ENCODE results near the gene MTUS2.
"Not testable (repeated sequence)": the region's sequence is repeated elsewhere in the genome, so short reads cannot be mapped to it uniquely, and the experiment has no call there.

Gene MTUS2

GRCh38 chr13:29345860-29346582 is 525.9 kb downstream of the MTUS2 start:
- DNase-seq: not testable (repeated sequence)

GRCh38 chr13:29355029-29355428 is 534.9 kb downstream of the MTUS2 start:
- DNase-seq: no peak

DNA sequence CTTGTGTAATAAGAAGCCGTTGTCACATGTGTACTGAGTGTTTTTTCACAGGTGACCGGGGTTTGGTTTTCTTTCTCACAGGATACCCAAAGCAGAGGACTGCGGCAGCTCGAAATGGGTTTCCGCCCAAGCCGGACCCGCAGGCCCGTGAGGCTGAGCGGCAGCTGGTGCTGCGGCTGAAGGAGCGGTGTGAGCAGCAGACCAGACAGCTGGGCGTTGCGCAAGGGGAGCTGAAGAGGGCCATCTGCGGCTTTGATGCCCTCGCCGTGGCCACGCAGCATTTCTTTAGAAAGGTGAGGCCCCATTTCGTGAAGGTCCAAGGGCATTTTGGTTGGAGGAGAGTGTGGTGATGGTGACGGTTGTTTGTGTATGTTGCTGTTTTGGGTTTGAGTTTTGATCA is 539.0 kb downstream of the MTUS2 start:
- DNase-seq: no peak

- no peak for DNase-seq
Measured at GRCh38 chr13:29361716-29362115, 541.6 kb downstream of the MTUS2 start.

DNA sequence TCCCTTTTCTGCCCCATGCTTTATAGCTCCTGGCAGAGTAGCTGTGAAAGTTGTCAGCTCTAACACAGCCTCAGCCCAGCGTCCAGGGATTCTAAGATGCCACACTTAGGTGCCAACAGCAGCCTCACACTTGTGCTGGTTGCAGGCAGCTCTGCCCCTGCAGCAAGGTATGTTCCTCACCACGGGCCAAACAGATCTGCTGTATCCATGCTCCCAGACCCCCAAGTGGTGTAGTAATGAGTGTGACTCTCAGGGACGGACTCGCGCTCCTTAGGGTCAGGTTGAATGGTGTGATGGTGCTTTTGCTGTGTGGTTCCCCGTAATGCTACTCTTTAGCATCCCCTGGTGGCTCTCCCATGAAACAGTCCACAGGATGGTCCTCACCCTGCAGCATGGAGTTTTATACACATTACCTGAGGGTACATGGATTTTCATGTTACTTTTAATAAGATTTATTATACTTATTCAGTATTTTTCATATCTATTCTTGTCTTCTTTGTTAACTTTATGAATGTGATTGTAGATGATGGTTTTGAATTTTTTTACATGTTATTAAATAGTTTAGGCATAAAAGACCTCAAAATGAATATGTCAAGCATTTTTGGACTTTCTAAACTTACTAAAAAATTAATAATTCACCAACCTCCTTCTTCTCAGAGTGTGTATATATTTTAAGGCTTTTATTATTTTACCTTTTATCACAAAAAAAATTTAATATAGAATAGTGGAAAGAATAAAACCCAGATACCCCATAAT is 542.9 kb downstream of the MTUS2 start:
- DNase-seq: peak; percentile 11

DNA sequence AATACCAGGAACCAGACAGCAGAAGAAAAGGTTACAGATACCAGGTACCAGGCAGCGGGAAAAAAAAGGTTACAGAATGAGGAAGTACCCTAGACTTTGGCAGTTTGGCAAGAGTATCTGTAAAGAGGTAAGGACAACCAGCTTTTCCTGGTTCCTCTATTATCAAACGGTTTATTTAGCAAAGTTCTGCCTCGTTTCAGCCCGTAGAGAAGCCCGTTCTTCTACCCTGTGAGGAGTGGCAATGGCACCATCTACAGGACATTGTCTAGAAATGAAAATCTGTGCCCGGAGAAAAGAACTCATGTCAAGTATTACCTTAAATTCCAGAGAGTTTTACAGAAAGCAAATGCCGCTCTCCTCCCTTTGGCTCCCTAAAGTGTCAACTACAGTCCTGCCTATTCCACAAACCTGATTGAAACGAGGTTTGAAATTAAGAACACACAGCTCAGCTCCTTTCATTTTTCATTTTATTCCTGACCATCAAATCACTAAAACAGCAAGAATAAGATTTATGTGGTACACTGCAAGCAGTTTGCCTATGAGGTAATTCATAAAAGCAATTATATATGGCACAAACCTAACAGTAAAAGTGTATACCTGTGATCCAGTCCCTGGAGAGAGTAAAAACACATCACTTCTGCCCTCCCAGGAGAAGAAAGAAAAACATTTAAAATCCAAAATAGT is 549.1 kb downstream of the MTUS2 start:
- DNase-seq: peak; percentile 3

- no peak for DNase-seq
Measured at GRCh38 chr13:29379281-29379680, 559.1 kb downstream of the MTUS2 start.

DNA sequence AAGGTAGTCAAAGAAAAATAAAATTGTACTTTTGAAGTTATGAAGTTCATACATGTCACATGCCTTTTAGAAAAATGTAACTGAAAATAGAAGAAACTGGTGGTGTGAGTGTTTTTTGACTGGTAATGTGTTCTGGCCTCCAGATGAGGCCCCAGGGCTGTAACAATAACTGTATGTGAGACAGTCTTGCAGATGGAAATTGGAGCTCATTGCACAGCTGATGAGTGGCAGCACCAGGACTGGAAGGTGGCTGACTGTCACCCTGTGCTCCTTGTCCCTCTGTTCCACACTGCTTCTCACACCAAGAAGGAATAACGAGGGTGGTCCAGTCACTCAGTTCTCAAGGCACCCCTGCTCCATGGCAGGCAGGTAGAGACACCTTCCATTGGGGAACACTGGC is 559.7 kb downstream of the MTUS2 start:
- no peak for DNase-seq

- DNase-seq: no peak
Measured at GRCh38 chr13:29382021-29382420, 561.9 kb downstream of the MTUS2 start.

DNA sequence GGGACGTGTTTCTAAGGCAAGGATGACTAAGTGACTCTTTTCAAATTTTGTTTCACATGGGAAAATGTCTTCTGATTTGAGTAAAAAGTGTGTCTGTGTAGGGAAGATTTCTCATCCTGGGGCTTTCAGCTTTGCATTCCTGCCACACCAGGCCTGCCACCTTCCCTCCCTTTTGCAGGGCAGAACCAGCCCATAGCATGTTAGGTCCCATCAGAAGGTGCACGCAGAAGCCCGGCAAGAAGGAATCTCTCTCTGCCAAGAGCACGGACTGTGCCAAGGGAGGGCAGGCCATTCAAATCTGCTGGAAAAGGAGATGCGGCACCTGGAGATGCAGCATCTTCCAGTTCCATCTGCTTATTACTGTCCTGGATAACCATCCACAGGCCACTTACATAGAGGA is 563.3 kb downstream of the MTUS2 start:
- no peak for DNase-seq

- no peak for DNase-seq
Measured at GRCh38 chr13:29384466-29384865, 564.3 kb downstream of the MTUS2 start.

DNA sequence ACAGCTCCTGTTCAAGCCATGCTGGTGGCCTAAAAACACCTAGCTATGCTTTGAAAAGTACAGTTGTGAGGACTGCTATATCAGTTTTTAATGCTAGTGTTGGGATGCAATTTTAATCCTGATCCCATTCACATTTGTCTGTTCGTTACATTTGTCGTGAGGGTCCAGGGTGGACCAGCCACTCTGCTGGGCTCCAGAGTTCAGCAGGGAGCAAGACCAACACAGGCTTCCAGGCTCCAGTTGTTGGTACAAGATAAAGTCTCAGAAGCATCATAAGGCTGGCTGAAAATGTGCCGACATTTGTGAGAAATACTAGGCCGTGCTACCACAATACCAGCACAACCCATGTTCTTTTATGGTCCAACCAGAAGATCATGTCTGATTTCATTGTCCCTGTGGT is 564.7 kb downstream of the MTUS2 start:
- no peak for DNase-seq

GRCh38 chr13:29386246-29386645 is 566.1 kb downstream of the MTUS2 start:
- DNase-seq: no peak

DNA sequence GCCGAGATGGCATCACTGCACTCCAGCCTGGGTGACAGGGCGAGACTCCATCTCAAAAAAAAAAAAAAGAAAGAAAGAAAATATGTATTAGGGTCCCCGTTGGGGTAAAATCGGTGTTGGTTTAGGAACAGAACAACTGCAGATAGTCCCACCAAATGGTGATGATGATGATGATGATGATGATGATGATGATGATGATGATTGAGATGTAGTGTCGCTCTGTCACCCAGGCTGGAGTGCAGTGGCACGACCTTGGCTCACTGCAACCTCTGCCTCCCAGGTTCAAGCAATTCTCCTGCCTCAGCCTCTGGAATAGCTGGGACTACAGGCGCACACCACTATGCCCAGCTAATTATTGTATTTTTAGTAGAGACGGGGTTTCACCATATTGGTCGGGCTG is 570.5 kb downstream of the MTUS2 start:
- not testable (repeated sequence) for DNase-seq

GRCh38 chr13:29396446-29396845 is 576.3 kb downstream of the MTUS2 start:
- no peak for DNase-seq

DNA sequence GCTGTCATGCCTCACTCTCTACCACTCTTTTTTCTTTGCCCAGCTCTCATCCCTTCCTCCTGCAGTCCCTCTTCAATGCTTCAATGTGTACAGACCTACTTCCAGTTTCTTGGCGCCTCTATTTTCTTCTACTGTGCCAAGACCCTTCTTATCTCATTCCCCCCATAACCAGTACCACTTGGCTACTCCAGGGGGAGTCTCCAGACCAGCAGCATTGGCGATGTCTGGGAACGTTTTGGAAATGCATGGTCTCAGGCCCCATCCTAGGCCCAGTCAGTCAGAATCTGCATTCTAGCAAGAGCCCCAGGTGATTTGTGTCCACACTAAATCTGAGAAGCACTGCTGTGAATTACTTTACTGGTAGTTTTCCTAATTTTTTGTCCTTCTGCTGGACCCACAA is 577.1 kb downstream of the MTUS2 start:
- no peak for DNase-seq

GRCh38 chr13:29402166-29402636 is 582.1 kb downstream of the MTUS2 start:
- no peak for DNase-seq

- DNase-seq: no peak
Measured at GRCh38 chr13:29405401-29405800, 585.3 kb downstream of the MTUS2 start.

DNA sequence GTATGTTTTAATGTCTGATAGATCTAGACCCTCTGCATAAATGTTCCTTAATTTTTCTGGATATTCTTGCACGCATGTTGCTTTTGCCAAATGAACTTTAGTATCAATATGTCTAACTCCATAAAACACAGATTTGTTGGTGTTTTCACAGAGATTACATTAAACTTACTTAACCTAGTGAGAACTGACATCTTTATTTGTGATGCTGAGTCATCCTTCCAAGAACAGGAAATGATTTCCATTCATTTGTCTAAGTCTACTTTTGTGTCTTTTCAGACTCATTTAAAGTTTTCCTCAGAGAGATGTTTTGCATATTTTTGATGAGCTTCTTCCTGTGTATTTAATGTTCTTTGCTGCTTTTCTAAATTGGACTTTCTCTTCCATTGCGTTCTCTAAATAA is 591.3 kb downstream of the MTUS2 start:
- no peak for DNase-seq

DNA sequence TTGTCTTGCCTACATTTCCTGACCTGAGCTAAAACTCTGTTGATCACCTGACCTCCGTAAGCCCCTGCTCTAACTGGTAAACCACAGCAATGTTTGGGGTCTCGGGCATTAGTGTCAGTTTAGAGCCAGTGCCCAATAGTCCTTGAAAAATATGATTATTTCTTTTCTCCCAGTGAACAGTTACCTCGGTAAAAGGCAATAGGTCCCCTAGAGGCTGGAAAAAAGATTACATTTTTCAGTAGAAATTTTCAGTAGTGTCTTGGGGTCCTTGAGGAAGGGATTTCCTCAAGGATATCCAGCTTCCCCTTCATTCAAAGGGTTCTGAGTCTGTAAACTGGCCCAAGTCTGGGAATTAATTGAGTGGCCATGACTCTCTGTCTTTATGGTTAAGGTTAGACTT is 597.9 kb downstream of the MTUS2 start:
- DNase-seq: no peak

DNA sequence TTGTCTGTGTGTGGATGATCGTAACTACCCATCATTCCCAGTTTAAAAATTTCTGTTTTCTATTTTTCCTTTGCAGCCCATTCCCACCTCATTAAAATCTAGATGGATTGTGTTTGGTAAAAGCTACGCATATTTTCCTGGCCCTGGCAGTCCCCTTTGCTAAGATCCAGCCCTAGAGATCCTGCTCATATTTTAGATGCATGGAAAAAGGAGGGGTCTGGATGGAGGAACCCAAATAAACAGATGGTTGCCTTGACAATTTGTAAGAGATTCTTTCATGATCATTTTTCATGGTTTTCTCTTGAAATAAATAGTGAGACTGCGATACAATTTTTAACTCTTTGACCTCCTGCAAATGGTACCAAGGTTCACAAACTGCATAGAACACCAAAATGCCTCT is 601.0 kb downstream of the MTUS2 start:
- no peak for DNase-seq

- DNase-seq: no peak
Measured at GRCh38 chr13:29422015-29422414, 601.9 kb downstream of the MTUS2 start.

- no peak for DNase-seq
Measured at GRCh38 chr13:29423050-29423449, 602.9 kb downstream of the MTUS2 start.

DNA sequence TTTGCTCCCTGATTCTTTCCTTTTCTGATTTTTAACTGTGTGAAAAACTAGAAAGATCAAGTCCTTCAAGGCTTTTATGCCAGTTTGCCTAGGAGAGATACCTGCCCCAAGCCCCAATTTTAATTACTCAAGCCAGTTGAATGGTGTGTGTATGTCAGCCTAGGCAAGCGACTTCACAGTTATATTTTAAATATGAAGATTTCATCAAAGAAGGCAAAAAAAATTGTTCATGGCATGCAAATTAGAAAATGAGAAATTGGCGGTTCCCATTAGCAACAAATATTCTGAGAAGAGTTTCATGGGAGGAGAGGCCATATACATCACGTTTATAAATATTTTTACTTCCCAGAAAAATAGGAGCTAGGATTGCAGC is 607.8 kb downstream of the MTUS2 start:
- DNase-seq: no peak

Data from NCI-H1092 treated with DMSO at 0.1 percent for 48 hours (cell line).